ENCODE data around the gene ODC1.

DNA sequence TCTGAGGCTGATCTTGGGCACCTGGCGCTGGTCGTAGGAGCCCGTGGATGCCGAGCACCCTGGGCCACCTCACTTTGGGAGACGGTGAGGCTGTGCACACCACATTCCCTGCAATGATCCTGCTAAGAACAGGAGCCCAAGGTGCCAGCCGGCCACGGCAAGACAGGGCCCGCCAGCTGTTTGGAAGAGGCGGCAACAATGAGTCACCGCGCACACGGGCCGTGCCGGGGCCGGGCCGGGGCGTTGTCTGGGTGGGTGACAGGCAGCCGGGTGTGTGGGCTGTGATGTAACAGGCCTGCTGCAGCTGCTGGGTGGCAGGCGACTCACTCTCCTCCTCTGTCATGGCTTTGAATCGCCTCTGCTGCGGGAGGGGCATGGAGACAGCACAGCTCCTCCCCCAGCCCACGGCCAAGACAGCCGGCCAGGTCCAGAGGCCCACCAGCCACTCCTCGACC lies 49.7 kb upstream of the ODC1 start:
- TF ChIP-seq, protein P1, sequence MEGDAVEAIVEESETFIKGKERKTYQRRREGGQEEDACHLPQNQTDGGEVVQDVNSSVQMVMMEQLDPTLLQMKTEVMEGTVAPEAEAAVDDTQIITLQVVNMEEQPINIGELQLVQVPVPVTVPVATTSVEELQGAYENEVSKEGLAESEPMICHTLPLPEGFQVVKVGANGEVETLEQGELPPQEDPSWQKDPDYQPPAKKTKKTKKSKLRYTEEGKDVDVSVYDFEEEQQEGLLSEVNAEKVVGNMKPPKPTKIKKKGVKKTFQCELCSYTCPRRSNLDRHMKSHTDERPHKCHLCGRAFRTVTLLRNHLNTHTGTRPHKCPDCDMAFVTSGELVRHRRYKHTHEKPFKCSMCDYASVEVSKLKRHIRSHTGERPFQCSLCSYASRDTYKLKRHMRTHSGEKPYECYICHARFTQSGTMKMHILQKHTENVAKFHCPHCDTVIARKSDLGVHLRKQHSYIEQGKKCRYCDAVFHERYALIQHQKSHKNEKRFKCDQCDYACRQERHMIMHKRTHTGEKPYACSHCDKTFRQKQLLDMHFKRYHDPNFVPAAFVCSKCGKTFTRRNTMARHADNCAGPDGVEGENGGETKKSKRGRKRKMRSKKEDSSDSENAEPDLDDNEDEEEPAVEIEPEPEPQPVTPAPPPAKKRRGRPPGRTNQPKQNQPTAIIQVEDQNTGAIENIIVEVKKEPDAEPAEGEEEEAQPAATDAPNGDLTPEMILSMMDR (IDR thresholded peaks at IDR 0.05 in 8 of 11, conservative IDR thresholded peaks at IDR 0.05 in 3 of 11) = no peak
- TF ChIP-seq POLR2AphosphoS5 (IDR thresholded peaks at IDR 0.05) = no peak
- TF ChIP-seq POLR2A (IDR thresholded peaks at IDR 0.05) = no peak

Data from spleen (tissue), 7 donors.